MCF 10A (cell line): ENCODE data around the gene PVALEF. TPM values are rescaled to one million over a fixed set of nuclear protein-coding genes. Genes with fewer than 3 reads are reported as not detected.

Source experiments
- BruUV-seq: library from RNA; stranded (reverse); fragments of 400-500 nt; replicated peaks from 2 replicates; lab custom pipeline; 2021; lab: Mats Ljungman, UMichigan
- CTCF ChIA-PET: fragments of 300-600 bp; sonication (Branson Sonifier 250); formaldehyde crosslinking; extraction: SDS; loops from one replicate; lab custom pipeline; 2021; ENCODE audit warnings: antibody characterized with exemption, inconsistent platforms; lab: Yijun Ruan, JAX
- POLR2A ChIA-PET: fragments of 300-600, 350-650 bp; sonication (Branson Sonifier 250); formaldehyde crosslinking; extraction: SDS; loops from one replicate; lab custom pipeline; 2020; ENCODE audit warnings: antibody characterized with exemption, inconsistent platforms; lab: Yijun Ruan, JAX
- DNase-seq: peaks from one replicate; pipeline ENCODE4 v3.0.0-alpha.2; 2018; ENCODE audit not compliant: unreplicated experiment
- H3K27ac Mint-ChIP-seq: one replicate; pipeline ENCODE4 v1.8.0; 2022; ENCODE audit warnings: mild to moderate bottlenecking, low read depth, mixed read lengths; ENCODE audit not compliant: unreplicated experiment
- H3K27me3 Mint-ChIP-seq: one replicate; pipeline ENCODE4 v1.8.0; 2022; ENCODE audit warnings: mixed read lengths; ENCODE audit not compliant: insufficient read depth, unreplicated experiment
- H3K36me3 Mint-ChIP-seq: one replicate; pipeline ENCODE4 v1.8.0; 2022; ENCODE audit warnings: mild to moderate bottlenecking, moderate library complexity, mixed read lengths; ENCODE audit not compliant: insufficient read depth, unreplicated experiment
- H3K4me1 Mint-ChIP-seq: one replicate; pipeline ENCODE4 v1.8.0; 2022; ENCODE audit warnings: mixed read lengths; ENCODE audit not compliant: insufficient read depth, unreplicated experiment
- H3K4me3 Mint-ChIP-seq: one replicate; pipeline ENCODE4 v1.8.0; 2022; ENCODE audit warnings: mild to moderate bottlenecking, moderate library complexity, mixed read lengths; ENCODE audit not compliant: unreplicated experiment
- H3K9me3 Mint-ChIP-seq: one replicate; pipeline ENCODE4 v1.8.0; 2022; ENCODE audit warnings: mixed read lengths; ENCODE audit not compliant: unreplicated experiment
- CTCF ChIP-seq: fragments of 200-600 bp; IDR thresholded peaks from one replicate; pipeline ENCODE4 v1.8.0; 2022; ENCODE audit warnings: antibody characterized with exemption, mild to moderate bottlenecking; ENCODE audit not compliant: unreplicated experiment
- intact Hi-C: fragments of 100-400 bp; cut with micrococcal nuclease; formaldehyde crosslinking; loops from 2 replicates; pipeline ENCODE4 v1.14.1; 2022
- total RNA-seq: library from RNA; stranded (reverse); gene quantifications from 2 replicates; pipeline ENCODE4 v1.2.3, GENCODE V29; 2022

The PVALEF gene
- total RNA-seq, 1 experiment from 2014 or later = not detected

- BruUV-seq = no TSS peak
- H3K27me3 Mint-ChIP-seq = no peaks in the 10 kb centered on the region
- no peaks in the 10 kb centered on the region for H3K9me3 Mint-ChIP-seq
- H3K4me3 Mint-ChIP-seq = no peak overlapping the region
- H3K4me1 Mint-ChIP-seq = no peaks in the 10 kb centered on the region
- TF ChIP-seq CTCF = no peak
- no peaks in the 10 kb centered on the region for H3K36me3 Mint-ChIP-seq
- intact Hi-C loops = no loop called here
- POLR2A ChIA-PET = interaction anchor here (1.0 kb wide), 1 partner anchor 12 kb away, joined by 3 read pairs; the partner anchor contains the start of gene CEP131
- no peak overlapping the region for H3K27ac Mint-ChIP-seq
- no peak for DNase-seq
- CTCF ChIA-PET = no interaction called here
Observed at GRCh38 chr17:81210466-81210865, 45.2 kb downstream of the PVALEF start.

GRCh38 chr17:81210868-81211267, 45.6 kb downstream of the PVALEF start:
- ChIA-PET POLR2A (interaction anchor here (1.0 kb wide), 1 partner anchor 12 kb away, joined by 3 read pairs; the partner anchor contains the start of gene CEP131), CTCF (no interaction called here)
- BruUV-seq = no TSS peak

GRCh38 chr17:81212365-81212764, 47.1 kb downstream of the PVALEF start:
- Mint-ChIP-seq H3K36me3 (no peaks in the 10 kb centered on the region), H3K4me1 (no peaks in the 10 kb centered on the region), H3K9me3 (no peaks in the 10 kb centered on the region), H3K4me3 (no peak overlapping the region), H3K27ac (no peak overlapping the region), H3K27me3 (no peaks in the 10 kb centered on the region)
- ChIA-PET CTCF (no interaction called here), POLR2A (no interaction called here)
- BruUV-seq = no TSS peak
- TF ChIP-seq CTCF = no peak
- intact Hi-C loops = no loop called here
- DNase-seq = no peak

More at GRCh38 chr17:81210868-81211267, 45.6 kb downstream of the PVALEF start:
- Mint-ChIP-seq H3K9me3 (no peaks in the 10 kb centered on the region), H3K27me3 (no peaks in the 10 kb centered on the region), H3K36me3 (no peaks in the 10 kb centered on the region), H3K27ac (no peak overlapping the region), H3K4me1 (no peaks in the 10 kb centered on the region), H3K4me3 (no peak overlapping the region)
- intact Hi-C loops = no loop called here
- TF ChIP-seq CTCF = no peak
- DNase-seq = no peak

- POLR2A ChIA-PET = no interaction called here
- H3K27ac Mint-ChIP-seq = no peak overlapping the region
- no peaks in the 10 kb centered on the region for H3K4me1 Mint-ChIP-seq
- no peak overlapping the region for H3K4me3 Mint-ChIP-seq
- TF ChIP-seq CTCF = no peak
- no peak for DNase-seq
- CTCF ChIA-PET = interaction anchor here (0.6 kb wide), 1 partner anchor 39 kb away, joined by 3 read pairs; no protein-coding TSS in a partner anchor
- H3K27me3 Mint-ChIP-seq = no peaks in the 10 kb centered on the region
- BruUV-seq = no TSS peak
- H3K9me3 Mint-ChIP-seq = no peaks in the 10 kb centered on the region
- intact Hi-C loops = no loop called here
- H3K36me3 Mint-ChIP-seq = no peaks in the 10 kb centered on the region
Observed at GRCh38 chr17:81213978-81214377, 48.7 kb downstream of the PVALEF start.
